ENCODE data around the gene OR5D18.

The OR5D18 gene

DNA sequence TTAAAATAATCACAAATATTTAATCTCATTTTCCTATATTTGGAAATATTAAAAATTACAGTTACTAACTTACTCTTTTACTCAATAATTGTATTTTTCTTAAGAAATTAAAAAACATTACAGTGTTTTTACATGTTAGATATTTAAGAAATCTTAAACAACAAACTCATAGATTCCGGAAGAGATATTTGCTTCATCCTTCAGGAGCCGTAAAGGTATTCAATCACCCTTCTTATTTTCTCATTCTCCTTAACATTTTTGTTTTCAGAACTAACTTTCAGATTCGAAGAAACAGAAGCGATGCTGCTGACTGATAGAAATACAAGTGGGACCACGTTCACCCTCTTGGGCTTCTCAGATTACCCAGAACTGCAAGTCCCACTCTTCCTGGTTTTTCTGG lies at the start of gene OR5D18:
TSS of gene OR5D18 (plus strand) at position 301 of the 400 bp plus-strand sequence. CDS start at position 301, 0 bp downstream.
- peaks cover 32% of the 10 kb centered on the region; the same call in 1 of the 2 replicates for H3K9me3 ChIP-seq (ENCODE audit: control insufficient read depth, insufficient read depth, low read depth, low read length)
- H3K27me3 ChIP-seq (ENCODE audit: control insufficient read depth, insufficient read depth, low read length), result no peaks in the 10 kb centered on the region
- no peak within 1 kb of the TSS for H3K4me3 ChIP-seq (ENCODE audit: low read depth, low read length)
- H3K27ac ChIP-seq (ENCODE audit: low read depth, low read length), result no peak within 1 kb of the TSS
- no peaks in the 10 kb centered on the region for H3K4me1 ChIP-seq (ENCODE audit: control insufficient read depth, insufficient read depth, low read length)
- no peaks in the 10 kb centered on the region for H3K36me3 ChIP-seq (ENCODE audit: control insufficient read depth, insufficient read depth, low read length)
- H3K9ac ChIP-seq (ENCODE audit: low read length), result no peak within 1 kb of the TSS

DNA sequence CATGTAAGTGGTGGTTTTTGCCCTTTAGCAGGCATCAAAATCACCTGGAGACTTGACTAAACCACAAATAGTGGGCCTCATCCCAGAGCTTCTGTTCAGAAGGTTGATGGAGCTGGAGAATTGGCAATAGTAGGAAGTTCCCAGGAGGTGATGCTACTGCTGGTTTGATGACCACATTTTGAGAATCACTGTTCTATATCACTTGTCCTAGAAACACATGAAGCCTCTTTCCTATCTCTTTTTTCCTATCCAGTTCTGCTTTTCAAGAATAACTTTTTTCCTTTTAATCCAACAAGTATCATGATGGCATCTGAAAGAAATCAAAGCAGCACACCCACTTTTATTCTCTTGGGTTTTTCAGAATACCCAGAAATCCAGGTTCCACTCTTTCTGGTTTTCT lies 46.3 kb upstream of the OR5D18 start, which contains the start of gene OR5D13:
TSS of gene OR5D13 (plus strand) at position 301 of the 400 bp plus-strand sequence. CDS start at position 301, 0 bp downstream.
- H3K36me3 ChIP-seq (ENCODE audit: control insufficient read depth, insufficient read depth, low read length), result no peaks in the 10 kb centered on the region
- no peaks in the 10 kb centered on the region for H3K27me3 ChIP-seq (ENCODE audit: control insufficient read depth, insufficient read depth, low read length)
- no peak within 1 kb of the TSS for H3K4me3 ChIP-seq (ENCODE audit: low read depth, low read length)
- peaks cover 33% of the 10 kb centered on the region; the same call in 1 of the 2 replicates for H3K9me3 ChIP-seq (ENCODE audit: control insufficient read depth, insufficient read depth, low read depth, low read length)
- no peak within 1 kb of the TSS for H3K9ac ChIP-seq (ENCODE audit: low read length)
- H3K4me1 ChIP-seq (ENCODE audit: control insufficient read depth, insufficient read depth, low read length), result no peaks in the 10 kb centered on the region
- no peak within 1 kb of the TSS for H3K27ac ChIP-seq (ENCODE audit: low read depth, low read length)

DNA sequence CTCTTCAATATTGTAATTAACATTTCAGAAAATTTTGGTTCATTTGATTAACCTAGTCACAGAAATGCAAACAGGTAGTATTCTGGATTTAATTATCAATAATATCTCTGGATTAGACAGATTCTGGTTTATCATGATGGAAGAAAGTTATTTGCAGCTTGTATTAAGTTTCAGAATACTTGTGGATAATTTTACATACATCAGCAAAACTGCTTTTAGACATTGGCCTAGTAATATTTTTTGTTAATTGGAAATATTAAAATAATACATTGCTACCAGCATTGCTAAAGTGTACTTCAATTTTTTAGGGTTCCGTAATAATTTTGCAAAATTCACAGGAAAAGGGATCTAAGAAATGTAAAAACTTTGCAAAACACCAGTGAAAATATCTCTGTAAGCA lies 27.8 kb upstream of the OR5D18 start:
- Histone ChIP-seq H3K4me3 (ENCODE audit: low read depth, low read length) (no peak overlapping the region), H3K4me1 (ENCODE audit: control insufficient read depth, insufficient read depth, low read length) (no peaks in the 10 kb centered on the region), H3K27me3 (ENCODE audit: control insufficient read depth, insufficient read depth, low read length) (no peaks in the 10 kb centered on the region), H3K9me3 (ENCODE audit: control insufficient read depth, insufficient read depth, low read depth, low read length) (peaks cover 50% of the 10 kb centered on the region; the same call in 1 of the 2 replicates), H3K27ac (ENCODE audit: low read depth, low read length) (no peak overlapping the region), H3K9ac (ENCODE audit: low read length) (no peak overlapping the region), H3K36me3 (ENCODE audit: control insufficient read depth, insufficient read depth, low read length) (no peaks in the 10 kb centered on the region)

DNA sequence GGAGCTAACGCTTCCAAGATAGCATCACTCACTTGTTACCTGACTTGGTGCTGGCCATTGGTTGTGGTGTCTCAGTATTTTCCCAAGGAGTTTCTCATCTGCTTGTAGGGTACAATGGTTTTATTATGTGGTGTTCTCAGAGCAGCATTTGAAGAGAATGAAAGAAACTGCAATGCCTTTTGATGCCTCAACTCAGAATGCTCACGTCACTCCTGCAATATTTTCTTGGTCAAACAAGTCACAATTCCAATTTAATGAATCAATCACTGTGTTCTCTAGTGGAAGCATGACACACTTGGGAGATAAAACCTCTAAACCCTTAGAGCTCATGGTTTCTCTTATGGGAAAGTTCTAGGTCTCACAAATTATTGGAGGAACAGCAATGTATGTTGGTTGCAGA lies 26.1 kb upstream of the OR5D18 start:
- Histone ChIP-seq H3K27ac (ENCODE audit: low read depth, low read length) (no peak overlapping the region), H3K4me3 (ENCODE audit: low read depth, low read length) (no peak overlapping the region), H3K4me1 (ENCODE audit: control insufficient read depth, insufficient read depth, low read length) (no peaks in the 10 kb centered on the region), H3K9me3 (ENCODE audit: control insufficient read depth, insufficient read depth, low read depth, low read length) (peaks cover 42% of the 10 kb centered on the region; the same call in 1 of the 2 replicates), H3K27me3 (ENCODE audit: control insufficient read depth, insufficient read depth, low read length) (no peaks in the 10 kb centered on the region), H3K9ac (ENCODE audit: low read length) (no peak overlapping the region), H3K36me3 (ENCODE audit: control insufficient read depth, insufficient read depth, low read length) (no peaks in the 10 kb centered on the region)

DNA sequence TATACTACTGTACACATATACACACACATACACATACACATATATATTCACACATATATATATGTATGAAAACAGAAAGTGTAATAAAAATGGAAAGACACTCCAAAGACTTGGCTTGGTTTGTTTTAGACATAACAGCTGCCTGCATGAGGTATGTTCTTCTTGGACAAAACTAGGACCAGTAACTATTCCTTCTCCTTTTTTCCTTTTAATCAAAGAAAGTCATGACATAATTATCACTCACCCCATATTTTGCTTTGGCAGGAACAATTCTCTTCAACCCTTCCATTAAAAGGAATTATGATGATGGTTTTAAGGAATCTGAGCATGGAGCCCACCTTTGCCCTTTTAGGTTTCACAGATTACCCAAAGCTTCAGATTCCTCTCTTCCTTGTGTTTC lies 24.2 kb upstream of the OR5D18 start, which contains the start of gene OR5D14:
TSS of gene OR5D14 (plus strand) at position 301 of the 400 bp plus-strand sequence. CDS start at position 301, 0 bp downstream.
- peaks cover 52% of the 10 kb centered on the region; the same call in 1 of the 2 replicates for H3K9me3 ChIP-seq (ENCODE audit: control insufficient read depth, insufficient read depth, low read depth, low read length)
- no peaks in the 10 kb centered on the region for H3K4me1 ChIP-seq (ENCODE audit: control insufficient read depth, insufficient read depth, low read length)
- no peak within 1 kb of the TSS for H3K4me3 ChIP-seq (ENCODE audit: low read depth, low read length)
- no peaks in the 10 kb centered on the region for H3K27me3 ChIP-seq (ENCODE audit: control insufficient read depth, insufficient read depth, low read length)
- no peaks in the 10 kb centered on the region for H3K36me3 ChIP-seq (ENCODE audit: control insufficient read depth, insufficient read depth, low read length)
- H3K9ac ChIP-seq (ENCODE audit: low read length), result no peak within 1 kb of the TSS
- H3K27ac ChIP-seq (ENCODE audit: low read depth, low read length), result no peak within 1 kb of the TSS

DNA sequence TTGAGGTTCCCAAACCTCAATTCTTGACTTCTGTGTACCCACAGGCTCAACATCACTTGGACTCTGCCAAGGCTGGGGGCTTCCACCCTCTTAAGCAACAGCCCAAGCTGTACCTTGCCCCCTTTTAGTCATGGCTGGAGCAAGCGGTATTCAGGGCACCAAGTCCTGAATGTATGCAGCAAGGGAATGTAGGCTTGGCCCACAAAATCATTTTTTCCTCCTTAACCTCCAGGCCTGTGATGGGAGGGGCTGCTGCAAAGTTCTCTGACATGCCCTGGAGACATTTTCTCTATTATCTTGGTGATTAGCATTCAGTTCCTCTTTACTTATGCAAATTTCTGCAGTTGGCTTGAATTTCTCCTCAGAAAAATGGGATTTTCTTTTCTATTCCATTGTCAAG lies 13.2 kb upstream of the OR5D18 start:
- no peaks in the 10 kb centered on the region for H3K4me1 ChIP-seq (ENCODE audit: control insufficient read depth, insufficient read depth, low read length)
- no peak overlapping the region for H3K4me3 ChIP-seq (ENCODE audit: low read depth, low read length)
- no peaks in the 10 kb centered on the region for H3K36me3 ChIP-seq (ENCODE audit: control insufficient read depth, insufficient read depth, low read length)
- no peaks in the 10 kb centered on the region for H3K27me3 ChIP-seq (ENCODE audit: control insufficient read depth, insufficient read depth, low read length)
- peaks cover 54% of the 10 kb centered on the region for H3K9me3 ChIP-seq (ENCODE audit: control insufficient read depth, insufficient read depth, low read depth, low read length)
- H3K9ac ChIP-seq (ENCODE audit: low read length), result no peak overlapping the region
- no peak overlapping the region for H3K27ac ChIP-seq (ENCODE audit: low read depth, low read length)

DNA sequence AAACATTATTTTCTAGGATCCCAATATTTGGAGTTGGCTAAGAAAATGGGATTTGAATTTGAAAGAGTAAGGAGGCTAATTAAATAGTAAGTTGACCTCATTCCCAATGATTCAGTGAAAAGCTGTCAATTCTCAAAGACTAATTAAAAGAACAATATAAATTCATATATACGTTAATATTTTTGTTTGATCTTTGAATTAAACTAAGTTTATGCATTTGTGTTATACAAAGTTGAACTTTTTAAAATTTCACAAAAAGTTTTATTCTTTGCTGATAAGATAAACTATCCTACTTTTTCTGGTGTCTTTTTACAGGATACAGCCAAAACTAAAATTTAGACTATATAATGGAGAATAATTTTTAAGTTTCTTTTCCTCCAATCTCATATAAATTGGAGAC lies 8.4 kb upstream of the OR5D18 start, which contains the start of gene OR5L1:
TSS of gene OR5L1 (plus strand) at position 301 of the 400 bp plus-strand sequence. CDS start 100 bp downstream, outside the sequence.
- peaks cover 47% of the 10 kb centered on the region for H3K9me3 ChIP-seq (ENCODE audit: control insufficient read depth, insufficient read depth, low read depth, low read length)
- H3K36me3 ChIP-seq (ENCODE audit: control insufficient read depth, insufficient read depth, low read length), result no peaks in the 10 kb centered on the region
- H3K4me1 ChIP-seq (ENCODE audit: control insufficient read depth, insufficient read depth, low read length), result no peaks in the 10 kb centered on the region
- H3K4me3 ChIP-seq (ENCODE audit: low read depth, low read length), result no peak within 1 kb of the TSS
- H3K27me3 ChIP-seq (ENCODE audit: control insufficient read depth, insufficient read depth, low read length), result no peaks in the 10 kb centered on the region; the same call in 1 of the 2 replicates
- no peak within 1 kb of the TSS for H3K27ac ChIP-seq (ENCODE audit: low read depth, low read length)
- H3K9ac ChIP-seq (ENCODE audit: low read length), result no peak within 1 kb of the TSS

DNA sequence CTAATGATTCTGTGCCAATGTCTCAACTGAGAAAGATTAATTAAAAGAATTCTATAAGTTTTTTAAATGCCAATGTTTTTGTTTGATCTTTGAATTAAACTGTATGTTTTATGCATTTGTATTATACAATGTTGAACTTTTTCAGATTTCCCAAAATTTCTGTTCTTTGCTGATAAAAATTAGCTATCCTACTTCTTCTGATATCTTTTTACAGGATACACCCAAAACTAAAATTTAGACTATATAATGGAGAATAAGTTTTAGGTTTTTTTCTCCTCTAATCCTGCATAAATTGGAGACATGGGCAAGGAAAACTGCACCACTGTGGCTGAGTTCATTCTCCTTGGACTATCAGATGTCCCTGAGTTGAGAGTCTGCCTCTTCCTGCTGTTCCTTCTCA lies 7.5 kb downstream of the OR5D18 start, which contains the start of gene OR5L2:
TSS of gene OR5L2 (plus strand) at position 301 of the 400 bp plus-strand sequence. CDS start at position 301, 0 bp downstream.
- Histone ChIP-seq H3K4me3 (ENCODE audit: low read depth, low read length) (no peak within 1 kb of the TSS), H3K36me3 (ENCODE audit: control insufficient read depth, insufficient read depth, low read length) (no peaks in the 10 kb centered on the region), H3K27ac (ENCODE audit: low read depth, low read length) (no peak within 1 kb of the TSS), H3K4me1 (ENCODE audit: control insufficient read depth, insufficient read depth, low read length) (no peaks in the 10 kb centered on the region), H3K9me3 (ENCODE audit: control insufficient read depth, insufficient read depth, low read depth, low read length) (peaks cover 34% of the 10 kb centered on the region; the same call in 1 of the 2 replicates), H3K27me3 (ENCODE audit: control insufficient read depth, insufficient read depth, low read length) (no peaks in the 10 kb centered on the region), H3K9ac (ENCODE audit: low read length) (no peak within 1 kb of the TSS)

DNA sequence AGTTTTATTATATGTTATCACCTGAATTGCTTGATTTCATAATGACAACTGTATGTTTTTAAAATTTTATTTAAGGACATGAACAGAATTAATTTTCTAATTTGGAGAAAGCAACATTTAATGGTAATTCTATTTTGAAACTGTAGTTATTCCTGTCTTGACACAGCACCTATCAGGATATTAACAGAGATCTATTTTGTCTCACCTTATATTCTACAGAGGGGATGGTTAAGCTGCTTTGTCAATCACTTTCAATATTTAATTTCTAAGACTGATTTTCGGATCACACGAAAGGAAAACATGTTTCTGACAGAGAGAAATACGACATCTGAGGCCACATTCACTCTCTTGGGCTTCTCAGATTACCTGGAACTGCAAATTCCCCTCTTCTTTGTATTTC lies 19.0 kb downstream of the OR5D18 start, which contains the start of gene OR5D16:
TSS of gene OR5D16 (plus strand) at position 301 of the 400 bp plus-strand sequence. CDS start at position 301, 0 bp downstream.
- peaks cover 28% of the 10 kb centered on the region for H3K9me3 ChIP-seq (ENCODE audit: control insufficient read depth, insufficient read depth, low read depth, low read length)

DNA sequence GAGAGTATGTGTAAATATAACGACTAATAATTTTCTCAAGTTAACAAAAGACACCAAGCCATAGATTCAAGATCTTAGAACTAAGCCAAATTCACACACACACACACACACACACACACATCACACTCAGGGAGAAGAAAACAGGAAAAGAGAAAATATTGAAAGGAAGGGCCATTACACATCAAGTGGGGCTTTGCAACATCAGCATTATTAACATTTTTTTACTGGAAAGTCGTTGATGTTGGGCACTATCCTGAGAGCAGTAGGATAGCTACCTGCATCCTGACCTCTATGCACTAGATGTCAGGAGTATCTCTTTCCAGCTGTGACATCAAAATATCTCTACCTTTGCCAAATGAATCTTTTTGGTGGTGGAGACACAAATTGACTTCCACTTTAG lies 28.0 kb downstream of the OR5D18 start:
- peaks cover 17% of the 10 kb centered on the region; the same call in 1 of the 2 replicates for H3K9me3 ChIP-seq (ENCODE audit: control insufficient read depth, insufficient read depth, low read depth, low read length)
- H3K9ac ChIP-seq (ENCODE audit: low read length), result no peak overlapping the region
- no peaks in the 10 kb centered on the region for H3K27me3 ChIP-seq (ENCODE audit: control insufficient read depth, insufficient read depth, low read length)
- H3K27ac ChIP-seq (ENCODE audit: low read depth, low read length), result no peak overlapping the region
- no peaks in the 10 kb centered on the region for H3K36me3 ChIP-seq (ENCODE audit: control insufficient read depth, insufficient read depth, low read length)
- no peaks in the 10 kb centered on the region for H3K4me1 ChIP-seq (ENCODE audit: control insufficient read depth, insufficient read depth, low read length)
- no peak overlapping the region for H3K4me3 ChIP-seq (ENCODE audit: low read depth, low read length)

More for the DNA sequence above, 19.0 kb downstream of the OR5D18 start, which contains the start of gene OR5D16:
- H3K9ac ChIP-seq (ENCODE audit: low read length), result no peak within 1 kb of the TSS
- H3K27ac ChIP-seq (ENCODE audit: low read depth, low read length), result no peak within 1 kb of the TSS
- H3K4me1 ChIP-seq (ENCODE audit: control insufficient read depth, insufficient read depth, low read length), result no peaks in the 10 kb centered on the region
- H3K36me3 ChIP-seq (ENCODE audit: control insufficient read depth, insufficient read depth, low read length), result no peaks in the 10 kb centered on the region
- H3K27me3 ChIP-seq (ENCODE audit: control insufficient read depth, insufficient read depth, low read length), result no peaks in the 10 kb centered on the region
- H3K4me3 ChIP-seq (ENCODE audit: low read depth, low read length), result no peak within 1 kb of the TSS

DNA sequence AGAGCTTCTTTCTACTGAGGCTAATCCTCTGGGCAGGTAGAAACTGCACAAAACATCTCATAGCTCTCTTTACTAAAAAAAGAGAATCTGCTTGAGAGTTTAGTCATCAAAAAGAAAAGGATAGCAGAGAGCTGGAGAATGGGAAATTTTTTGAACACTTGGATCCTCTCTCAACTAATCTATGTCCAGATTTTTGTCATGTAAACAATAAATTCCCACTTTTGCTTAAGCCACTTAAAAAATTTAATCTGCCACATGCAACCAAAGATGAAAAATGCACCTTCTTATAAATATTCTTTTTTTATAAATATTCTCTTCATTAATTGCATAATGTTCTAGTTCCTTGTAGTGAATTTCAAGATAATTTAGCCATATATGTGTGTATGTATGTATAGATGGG lies 29.6 kb downstream of the OR5D18 start:
- H3K4me1 ChIP-seq (ENCODE audit: control insufficient read depth, insufficient read depth, low read length), result no peaks in the 10 kb centered on the region
- H3K9me3 ChIP-seq (ENCODE audit: control insufficient read depth, insufficient read depth, low read depth, low read length), result peaks cover 19% of the 10 kb centered on the region; the same call in 1 of the 2 replicates
- no peaks in the 10 kb centered on the region for H3K36me3 ChIP-seq (ENCODE audit: control insufficient read depth, insufficient read depth, low read length)
- H3K27me3 ChIP-seq (ENCODE audit: control insufficient read depth, insufficient read depth, low read length), result no peaks in the 10 kb centered on the region
- H3K4me3 ChIP-seq (ENCODE audit: low read depth, low read length), result no peak overlapping the region
- H3K27ac ChIP-seq (ENCODE audit: low read depth, low read length), result no peak overlapping the region
- no peak overlapping the region for H3K9ac ChIP-seq (ENCODE audit: low read length)

All from HUES6 (cell line).